ENCODE data around the gene SCFD1. TPM values are rescaled to one million over a fixed set of nuclear protein-coding genes. Genes with fewer than 3 reads are reported as not detected.

Gene SCFD1
- total RNA-seq, 1 experiment from 2014 or later: 50.5 TPM

GRCh38 chr14:30585204-30585603 is 36.9 kb upstream of the SCFD1 start:
- no peak overlapping the region for H3K27ac Mint-ChIP-seq (ENCODE audit: unreplicated experiment)
- no TSS peak for BruUV-seq (replicated peaks)
- no peak overlapping the region for H3K4me3 Mint-ChIP-seq (ENCODE audit: low read depth, unreplicated experiment)
- DNase-seq: no peak
- no peaks in the 10 kb centered on the region for H3K27me3 Mint-ChIP-seq (ENCODE audit: unreplicated experiment)
- peaks cover 5% of the 10 kb centered on the region for H3K9me3 Mint-ChIP-seq (ENCODE audit: low read depth, unreplicated experiment)
- H3K36me3 Mint-ChIP-seq (ENCODE audit: insufficient read depth, unreplicated experiment): peaks cover 18% of the 10 kb centered on the region
- CTCF ChIA-PET: no interaction called here
- TF ChIP-seq CTCF (IDR thresholded peaks at IDR 0.05; ENCODE audit: unreplicated experiment): no peak
- intact Hi-C loops (cut with micrococcal nuclease; ENCODE audit: unreplicated experiment): no loop called here
- no peaks in the 10 kb centered on the region for H3K4me1 Mint-ChIP-seq (ENCODE audit: low read depth, unreplicated experiment)

GRCh38 chr14:30587141-30587540 is 35.0 kb upstream of the SCFD1 start:
- DNase-seq: no peak
- no peak overlapping the region for H3K27ac Mint-ChIP-seq (ENCODE audit: unreplicated experiment)
- H3K4me3 Mint-ChIP-seq (ENCODE audit: low read depth, unreplicated experiment): no peak overlapping the region
- no peaks in the 10 kb centered on the region for H3K4me1 Mint-ChIP-seq (ENCODE audit: low read depth, unreplicated experiment)
- intact Hi-C loops (cut with micrococcal nuclease; ENCODE audit: unreplicated experiment): no loop called here
- no TSS peak for BruUV-seq (replicated peaks)
- H3K9me3 Mint-ChIP-seq (ENCODE audit: low read depth, unreplicated experiment): peaks cover 5% of the 10 kb centered on the region
- no peaks in the 10 kb centered on the region for H3K27me3 Mint-ChIP-seq (ENCODE audit: unreplicated experiment)
- no peak for TF ChIP-seq CTCF (IDR thresholded peaks at IDR 0.05; ENCODE audit: unreplicated experiment)
- CTCF ChIA-PET: no interaction called here
- H3K36me3 Mint-ChIP-seq (ENCODE audit: insufficient read depth, unreplicated experiment): peaks cover 20% of the 10 kb centered on the region

- peaks cover 20% of the 10 kb centered on the region for H3K36me3 Mint-ChIP-seq (ENCODE audit: insufficient read depth, unreplicated experiment)
- intact Hi-C loops (cut with micrococcal nuclease; ENCODE audit: unreplicated experiment): no loop called here
Measured at GRCh38 chr14:30588873-30589272, 33.2 kb upstream of the SCFD1 start.

GRCh38 chr14:30596935-30597334 is 25.2 kb upstream of the SCFD1 start:
- Mint-ChIP-seq H3K4me1 (ENCODE audit: low read depth, unreplicated experiment) (no peaks in the 10 kb centered on the region), H3K9me3 (ENCODE audit: low read depth, unreplicated experiment) (no peaks in the 10 kb centered on the region), H3K4me3 (ENCODE audit: low read depth, unreplicated experiment) (no peak overlapping the region), H3K36me3 (ENCODE audit: insufficient read depth, unreplicated experiment) (peaks cover 9% of the 10 kb centered on the region), H3K27ac (ENCODE audit: unreplicated experiment) (no peak overlapping the region), H3K27me3 (ENCODE audit: unreplicated experiment) (no peaks in the 10 kb centered on the region)
- DNase-seq: no peak
- CTCF ChIA-PET: no interaction called here
- no TSS peak for BruUV-seq (replicated peaks)
- no peak for TF ChIP-seq CTCF (IDR thresholded peaks at IDR 0.05; ENCODE audit: unreplicated experiment)
- intact Hi-C loops (cut with micrococcal nuclease; ENCODE audit: unreplicated experiment): no loop called here

More at GRCh38 chr14:30588873-30589272, 33.2 kb upstream of the SCFD1 start:
- Mint-ChIP-seq H3K4me1 (ENCODE audit: low read depth, unreplicated experiment) (no peaks in the 10 kb centered on the region), H3K27ac (ENCODE audit: unreplicated experiment) (no peak overlapping the region), H3K4me3 (ENCODE audit: low read depth, unreplicated experiment) (no peak overlapping the region), H3K9me3 (ENCODE audit: low read depth, unreplicated experiment) (peaks cover 3% of the 10 kb centered on the region), H3K27me3 (ENCODE audit: unreplicated experiment) (no peaks in the 10 kb centered on the region)
- BruUV-seq (replicated peaks): no TSS peak
- CTCF ChIA-PET: no interaction called here
- TF ChIP-seq CTCF (IDR thresholded peaks at IDR 0.05; ENCODE audit: unreplicated experiment): no peak
- no peak for DNase-seq
